ENCODE results near the gene HSPA12A.

Gene HSPA12A

DNA sequence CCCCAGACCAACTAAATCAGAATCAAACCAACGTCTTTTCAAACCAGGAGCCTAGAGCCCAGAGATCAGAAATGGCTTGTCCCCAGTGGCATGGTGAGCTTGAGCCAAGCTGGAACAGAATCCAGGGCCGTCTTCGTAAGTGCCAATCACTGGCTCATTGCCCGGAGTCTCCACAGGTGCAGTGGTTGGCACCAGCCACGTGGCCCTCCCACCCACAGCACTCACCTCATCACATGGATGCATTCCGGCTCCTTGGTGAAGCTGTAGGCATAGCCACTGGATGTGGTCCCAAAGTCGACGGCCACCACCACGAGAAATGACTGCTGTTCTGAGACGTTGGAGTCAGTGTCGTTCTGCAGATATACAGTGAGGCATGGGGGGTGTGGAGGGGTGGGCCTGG, 37.4 kb downstream of the HSPA12A start:
- no peak for DNase-seq
- H3K36me3 ChIP-seq (replicated peaks): no peaks in the 10 kb centered on the region
- no peak overlapping the region for H3K4me3 ChIP-seq (ENCODE audit: low read depth, low read length)
- H3K27me3 ChIP-seq (replicated peaks): no peaks in the 10 kb centered on the region
- TF ChIP-seq, protein P1, sequence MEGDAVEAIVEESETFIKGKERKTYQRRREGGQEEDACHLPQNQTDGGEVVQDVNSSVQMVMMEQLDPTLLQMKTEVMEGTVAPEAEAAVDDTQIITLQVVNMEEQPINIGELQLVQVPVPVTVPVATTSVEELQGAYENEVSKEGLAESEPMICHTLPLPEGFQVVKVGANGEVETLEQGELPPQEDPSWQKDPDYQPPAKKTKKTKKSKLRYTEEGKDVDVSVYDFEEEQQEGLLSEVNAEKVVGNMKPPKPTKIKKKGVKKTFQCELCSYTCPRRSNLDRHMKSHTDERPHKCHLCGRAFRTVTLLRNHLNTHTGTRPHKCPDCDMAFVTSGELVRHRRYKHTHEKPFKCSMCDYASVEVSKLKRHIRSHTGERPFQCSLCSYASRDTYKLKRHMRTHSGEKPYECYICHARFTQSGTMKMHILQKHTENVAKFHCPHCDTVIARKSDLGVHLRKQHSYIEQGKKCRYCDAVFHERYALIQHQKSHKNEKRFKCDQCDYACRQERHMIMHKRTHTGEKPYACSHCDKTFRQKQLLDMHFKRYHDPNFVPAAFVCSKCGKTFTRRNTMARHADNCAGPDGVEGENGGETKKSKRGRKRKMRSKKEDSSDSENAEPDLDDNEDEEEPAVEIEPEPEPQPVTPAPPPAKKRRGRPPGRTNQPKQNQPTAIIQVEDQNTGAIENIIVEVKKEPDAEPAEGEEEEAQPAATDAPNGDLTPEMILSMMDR (IDR thresholded peaks at IDR 0.05; ENCODE audit: low read depth, low read length, missing control alignments): no peak
- no peak overlapping the region for H3K27ac ChIP-seq
- in situ Hi-C loops (cut with HindIII; ENCODE audit: low pct_ligation_motif_present, low sequenced_read_pairs): no loop called here

DNA sequence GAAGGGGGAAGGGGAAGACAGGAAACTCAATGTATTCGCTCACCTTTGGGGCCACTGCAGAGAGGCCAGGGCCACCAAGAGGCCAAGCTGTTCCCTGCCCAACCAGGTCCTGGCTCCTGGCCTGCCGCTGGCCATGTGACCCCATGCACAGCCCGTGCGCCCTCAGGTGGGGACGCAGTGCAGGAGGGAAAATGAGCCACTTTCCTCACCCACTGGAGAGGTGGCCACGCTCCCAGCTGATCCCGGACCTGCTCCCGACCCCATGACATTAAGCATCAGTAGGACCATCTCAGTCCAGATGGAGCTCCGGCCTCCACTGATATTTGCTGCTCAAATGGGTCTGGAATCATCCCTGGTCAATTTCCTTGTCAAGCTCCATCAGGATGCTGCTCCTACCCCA, 40.2 kb downstream of the HSPA12A start:
- no peaks in the 10 kb centered on the region for H3K36me3 ChIP-seq (replicated peaks)
- TF ChIP-seq, protein P1 (IDR thresholded peaks at IDR 0.05; ENCODE audit: low read depth, low read length, missing control alignments): no peak
- in situ Hi-C loops (cut with HindIII; ENCODE audit: low pct_ligation_motif_present, low sequenced_read_pairs): no loop called here
- no peak for DNase-seq
- H3K27me3 ChIP-seq (replicated peaks): no peaks in the 10 kb centered on the region
- no peak overlapping the region for H3K4me3 ChIP-seq (ENCODE audit: low read depth, low read length)
- H3K27ac ChIP-seq: no peak overlapping the region

DNA sequence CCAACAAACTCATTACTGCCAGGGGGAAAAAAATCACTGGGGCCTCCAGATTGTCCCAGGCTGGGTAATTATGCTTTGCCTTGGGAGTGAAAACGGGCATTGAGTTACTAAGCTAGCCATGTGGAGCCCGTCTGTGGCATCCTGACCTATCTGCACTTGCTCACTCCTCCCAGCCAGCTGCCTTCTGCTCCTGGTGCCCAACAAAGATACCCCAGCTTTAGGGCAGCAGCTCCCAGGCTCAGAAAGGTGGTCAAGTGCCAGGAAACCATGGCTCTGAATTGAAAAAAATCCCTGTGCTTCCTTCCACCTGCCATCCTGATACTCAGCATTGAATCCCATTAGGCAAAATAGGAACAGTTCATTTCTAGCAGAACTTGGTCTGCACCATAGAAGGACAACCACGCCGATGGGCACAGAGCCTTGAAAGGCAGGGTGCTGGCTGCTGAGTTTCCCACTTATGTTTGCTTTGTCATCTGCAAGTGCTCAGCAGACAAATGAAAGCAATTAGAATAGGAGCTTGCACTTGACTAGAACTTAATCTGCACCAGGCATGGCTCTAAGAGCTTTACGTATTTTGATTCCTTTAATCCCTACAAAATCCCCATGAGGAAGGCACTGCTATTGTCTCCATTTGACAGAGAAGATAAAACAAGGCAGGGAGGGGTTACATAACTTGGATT, 42.8 kb downstream of the HSPA12A start:
- H3K4me3 ChIP-seq (ENCODE audit: low read depth, low read length): no peak overlapping the region
- no peaks in the 10 kb centered on the region for H3K36me3 ChIP-seq (replicated peaks)
- no peaks in the 10 kb centered on the region for H3K27me3 ChIP-seq (replicated peaks)
- in situ Hi-C loops (cut with HindIII; ENCODE audit: low pct_ligation_motif_present, low sequenced_read_pairs): loop anchor here (25.0 kb wide), 2 partner anchors 88 to 463 kb away; no protein-coding TSS in a partner anchor
- no peak for DNase-seq
- TF ChIP-seq, protein P1 (IDR thresholded peaks at IDR 0.05; ENCODE audit: low read depth, low read length, missing control alignments): no peak
- H3K27ac ChIP-seq: no peak overlapping the region

DNA sequence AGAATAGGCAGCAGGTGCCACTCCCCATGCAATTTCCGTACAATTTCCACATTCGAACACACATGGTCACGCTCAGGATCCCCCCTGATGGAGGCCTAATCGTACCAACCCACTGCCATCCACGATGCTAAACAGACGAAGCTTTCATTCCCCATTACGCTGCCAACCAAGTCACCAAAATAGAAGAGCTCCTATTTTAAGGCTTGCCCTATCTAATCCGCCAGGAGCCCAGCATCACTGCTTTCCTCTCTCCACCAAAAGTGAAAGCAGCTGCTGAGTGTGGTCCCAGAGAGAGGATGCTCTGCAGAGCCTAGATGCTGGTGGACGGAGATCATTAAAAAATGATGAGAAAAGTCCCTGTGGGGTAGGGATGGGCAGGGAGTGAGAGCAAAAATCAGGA, 43.3 kb downstream of the HSPA12A start:
- no peak overlapping the region for H3K27ac ChIP-seq
- no peaks in the 10 kb centered on the region for H3K36me3 ChIP-seq (replicated peaks)
- TF ChIP-seq, protein P1 (IDR thresholded peaks at IDR 0.05; ENCODE audit: low read depth, low read length, missing control alignments): no peak
- H3K27me3 ChIP-seq (replicated peaks): no peaks in the 10 kb centered on the region
- H3K4me3 ChIP-seq (ENCODE audit: low read depth, low read length): no peak overlapping the region
- DNase-seq: no peak
- in situ Hi-C loops (cut with HindIII; ENCODE audit: low pct_ligation_motif_present, low sequenced_read_pairs): loop anchor here (25.0 kb wide), 2 partner anchors 88 to 463 kb away; no protein-coding TSS in a partner anchor

DNA sequence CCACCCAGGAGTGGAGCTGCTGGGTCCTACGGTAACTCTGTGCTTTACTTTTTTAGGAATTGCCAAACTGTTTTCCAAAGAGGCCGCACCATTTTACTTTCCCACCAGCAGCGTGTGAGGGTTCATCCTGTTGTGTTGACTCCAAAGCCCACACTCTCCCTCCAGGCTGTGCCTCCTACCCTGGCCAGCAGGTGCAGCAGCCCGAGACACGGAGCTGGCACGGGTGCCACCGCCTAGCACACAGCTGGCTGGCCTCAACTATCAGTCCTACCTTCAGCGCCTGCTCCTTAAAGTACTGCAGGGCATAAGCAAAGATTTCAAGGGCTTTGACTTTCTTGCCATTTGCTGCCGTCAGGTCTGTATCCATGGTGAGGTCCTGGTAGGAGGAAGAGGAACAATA, 44.0 kb downstream of the HSPA12A start:
- in situ Hi-C loops (cut with HindIII; ENCODE audit: low pct_ligation_motif_present, low sequenced_read_pairs): loop anchor here (25.0 kb wide), 2 partner anchors 89 to 464 kb away; no protein-coding TSS in a partner anchor
- DNase-seq: no peak
- no peaks in the 10 kb centered on the region for H3K27me3 ChIP-seq (replicated peaks)
- H3K4me3 ChIP-seq (ENCODE audit: low read depth, low read length): no peak overlapping the region
- TF ChIP-seq, protein P1 (IDR thresholded peaks at IDR 0.05; ENCODE audit: low read depth, low read length, missing control alignments): no peak
- H3K27ac ChIP-seq: no peak overlapping the region
- H3K36me3 ChIP-seq (replicated peaks): no peaks in the 10 kb centered on the region

DNA sequence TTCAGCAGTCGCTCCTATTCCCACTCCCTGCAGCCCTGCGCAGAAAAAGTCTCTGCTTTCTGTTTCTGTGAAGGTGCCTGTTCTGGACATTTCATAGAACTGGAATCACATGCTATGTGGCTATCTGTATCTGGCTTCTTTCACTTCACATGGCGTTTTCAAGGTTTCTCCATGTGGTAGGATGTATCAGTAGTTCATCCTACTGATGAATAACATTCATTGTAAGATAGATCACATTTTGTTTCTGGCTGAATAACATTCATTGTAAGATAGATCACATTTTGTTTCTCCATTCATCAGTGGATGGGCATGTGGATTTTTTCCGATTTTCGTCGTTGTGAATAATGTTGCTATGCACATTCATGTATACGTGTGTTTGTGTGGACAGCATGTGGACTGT, 44.5 kb downstream of the HSPA12A start:
- Histone ChIP-seq H3K36me3 (replicated peaks) (no peaks in the 10 kb centered on the region), H3K27ac (no peak overlapping the region), H3K4me3 (ENCODE audit: low read depth, low read length) (no peak overlapping the region), H3K27me3 (replicated peaks) (no peaks in the 10 kb centered on the region)
- in situ Hi-C loops (cut with HindIII; ENCODE audit: low pct_ligation_motif_present, low sequenced_read_pairs): loop anchor here (25.0 kb wide), 2 partner anchors 89 to 464 kb away; no protein-coding TSS in a partner anchor
- TF ChIP-seq, protein P1 (IDR thresholded peaks at IDR 0.05; ENCODE audit: low read depth, low read length, missing control alignments): no peak
- no peak for DNase-seq
